T-helper 2 cell (primary cell): Measurements from ENCODE around the gene DDX21.
"Not testable (repeated sequence)": the region's sequence is repeated elsewhere in the genome, so short reads cannot be mapped to it uniquely, and the experiment has no call there.

ENCODE experiments used
- DNase-seq, 5 experiments: peaks; one replicate each; pipeline versions ENCODE4 v3.0.0 to v3.0.0-alpha.2; 2012 to 2022
- total RNA-seq, 2 donors: gene quantifications; one replicate each; lab custom pipeline; 2026; lab: John Stamatoyannopoulos, UW

Gene DDX21
- 552 to 806 reads per million in 2 donors for total RNA-seq

DNA sequence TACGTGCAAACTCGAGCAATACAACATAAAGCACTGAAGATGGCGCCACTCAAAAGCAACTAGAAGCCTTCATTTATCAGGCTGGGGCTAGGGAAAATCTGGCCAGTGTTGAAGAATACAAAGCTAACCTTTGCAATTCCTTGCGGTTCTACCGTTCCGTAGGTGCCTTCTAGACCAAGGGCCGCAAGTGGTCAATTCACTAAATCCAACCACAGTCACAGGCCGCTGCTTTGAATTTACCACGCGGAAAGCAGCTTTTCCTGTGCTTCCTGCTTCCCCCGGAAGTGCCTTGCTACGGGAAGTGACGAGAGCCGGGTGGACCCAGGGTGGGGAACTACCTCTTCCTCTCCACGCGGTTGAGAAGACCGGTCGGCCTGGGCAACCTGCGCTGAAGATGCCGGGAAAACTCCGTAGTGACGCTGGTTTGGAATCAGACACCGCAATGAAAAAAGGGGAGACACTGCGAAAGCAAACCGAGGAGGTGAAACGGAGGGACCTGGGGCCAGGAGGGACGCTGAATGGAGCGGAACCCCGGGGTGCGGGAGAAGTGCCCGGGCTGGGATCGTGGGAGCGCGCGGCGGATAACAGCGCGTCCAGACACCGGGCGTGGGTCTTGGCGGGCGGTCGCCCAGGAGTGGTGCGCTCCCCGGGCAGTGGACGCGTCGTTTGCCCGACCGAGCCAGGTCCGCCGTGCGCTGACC lies at the start of gene DDX21:
Gene DDX21 (plus strand): TSS at position 339 of the 701 bp plus-strand sequence. CDS start 56 bp downstream, at position 395.
- DNase-seq, result peak; percentile 65 to 96 (median 84)

DNA sequence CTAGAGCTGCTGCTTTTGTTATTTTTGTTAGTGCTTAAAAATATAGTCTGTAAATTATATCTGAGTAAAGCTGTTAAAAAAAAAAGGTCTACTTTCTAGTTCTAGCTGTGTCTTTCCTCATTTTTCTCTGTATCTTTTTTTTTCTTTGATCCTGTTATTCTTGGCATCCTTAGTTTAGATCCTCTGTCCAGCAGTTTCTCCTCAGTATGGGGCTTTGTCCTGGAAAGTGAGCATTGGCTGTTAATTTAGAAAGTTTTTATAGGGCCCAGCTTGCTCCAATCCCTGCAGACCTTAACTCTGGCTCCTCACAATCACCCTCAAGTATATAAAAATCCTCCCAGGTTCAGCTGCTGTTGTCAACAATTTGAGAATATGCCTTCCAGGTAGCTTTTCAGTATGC lies 31.4 kb upstream of the DDX21 start:
- DNase-seq, result no peak

DNA sequence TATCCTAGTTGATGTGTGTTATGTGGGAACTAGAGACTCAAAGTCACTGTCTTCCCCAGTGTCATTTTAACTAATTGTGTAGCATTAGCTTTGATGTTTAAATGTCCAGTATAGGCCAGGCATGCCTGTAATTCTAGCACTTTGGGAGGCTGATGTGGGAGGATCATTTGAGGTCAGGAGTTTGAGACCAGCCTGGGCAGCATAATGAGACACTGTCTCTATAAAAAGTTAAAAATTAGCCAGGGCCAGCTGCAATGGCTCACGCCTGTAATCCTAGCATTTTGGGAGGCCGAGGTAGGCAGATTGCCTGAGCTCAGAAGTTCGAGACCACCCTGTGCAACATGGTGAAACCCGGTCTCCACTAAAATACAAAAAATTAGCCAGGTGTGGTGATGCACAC lies 30.5 kb upstream of the DDX21 start:
- no peak for DNase-seq

DNA sequence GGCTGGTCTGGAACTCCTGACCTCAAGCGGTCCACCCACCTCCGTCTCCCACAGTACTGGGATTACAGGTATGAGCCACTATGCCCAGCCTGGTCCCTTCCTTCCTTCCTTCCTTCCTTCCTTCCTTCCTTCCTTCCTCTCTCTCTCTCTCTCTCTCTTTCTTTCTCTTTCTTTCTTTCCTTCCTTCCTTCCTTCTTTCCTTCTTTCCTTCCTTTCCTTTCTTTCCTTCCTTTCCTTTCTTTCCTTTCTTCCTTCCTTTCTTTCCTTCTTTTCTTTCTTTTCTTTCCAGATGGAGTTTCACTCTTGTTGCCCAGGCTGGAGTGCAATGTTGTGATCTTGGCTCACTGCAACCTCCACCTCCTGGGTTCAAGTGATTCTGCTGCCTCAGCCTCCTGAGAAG lies 26.8 kb upstream of the DDX21 start:
- DNase-seq, result not testable (repeated sequence)

DNA sequence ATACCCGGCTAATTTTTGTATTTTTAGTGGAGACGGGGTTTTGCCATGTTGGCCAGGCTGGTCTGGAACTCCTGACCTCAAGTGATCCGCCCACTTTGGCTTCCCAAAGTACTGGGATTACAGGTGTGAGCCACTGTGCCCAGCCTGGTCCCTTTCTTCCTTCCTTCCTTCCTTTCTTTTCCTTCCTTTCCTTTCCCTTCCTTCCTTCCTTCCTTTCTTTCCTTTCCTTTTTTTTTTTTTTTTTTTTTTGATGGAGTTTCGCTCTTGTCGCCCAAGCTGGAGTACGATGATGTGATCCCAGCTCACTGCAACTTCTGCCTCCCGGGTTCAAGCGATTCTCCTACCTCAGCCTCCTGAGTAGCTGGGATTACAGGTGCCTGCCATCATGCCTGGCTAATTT lies 26.1 kb upstream of the DDX21 start:
- not testable (repeated sequence) for DNase-seq

DNA sequence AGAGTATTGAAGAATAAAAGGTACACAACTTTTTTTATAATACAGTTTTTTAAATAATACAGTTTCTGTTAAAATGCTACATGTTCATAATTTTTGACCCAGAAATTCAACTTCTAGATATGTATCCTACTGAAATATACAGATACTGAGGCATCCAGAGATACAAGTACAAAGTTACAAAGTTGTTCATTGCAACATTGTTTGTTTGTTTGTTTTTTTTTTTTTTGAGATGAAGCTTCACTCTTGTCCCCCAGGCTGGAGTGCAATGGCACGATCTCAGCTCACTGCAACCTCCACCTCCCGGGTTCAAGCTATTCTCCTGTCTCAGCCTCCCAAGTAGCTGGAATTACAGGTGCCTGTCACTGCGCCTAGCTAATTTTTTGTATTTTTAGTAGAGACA lies 23.1 kb upstream of the DDX21 start:
- not testable (repeated sequence) for DNase-seq

DNA sequence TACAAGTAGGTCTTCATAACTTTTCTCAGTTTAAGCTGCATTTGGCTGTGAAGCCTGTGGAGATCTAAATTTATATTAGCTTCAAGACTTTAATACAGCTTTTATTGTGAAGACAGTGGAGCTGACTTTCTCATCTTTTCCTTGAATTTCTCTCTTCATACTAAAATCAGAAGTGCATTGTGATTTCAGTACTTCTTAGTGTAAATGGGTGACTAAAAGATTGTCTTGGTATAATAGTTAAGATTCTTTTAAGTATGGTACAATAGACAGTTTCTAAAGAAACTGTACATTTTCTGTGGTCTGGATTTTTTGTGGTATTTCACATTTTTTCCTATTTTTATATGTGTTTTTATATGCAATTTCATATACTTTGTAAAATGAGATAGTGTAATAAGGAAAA lies 21.0 kb upstream of the DDX21 start:
- no peak for DNase-seq

DNA sequence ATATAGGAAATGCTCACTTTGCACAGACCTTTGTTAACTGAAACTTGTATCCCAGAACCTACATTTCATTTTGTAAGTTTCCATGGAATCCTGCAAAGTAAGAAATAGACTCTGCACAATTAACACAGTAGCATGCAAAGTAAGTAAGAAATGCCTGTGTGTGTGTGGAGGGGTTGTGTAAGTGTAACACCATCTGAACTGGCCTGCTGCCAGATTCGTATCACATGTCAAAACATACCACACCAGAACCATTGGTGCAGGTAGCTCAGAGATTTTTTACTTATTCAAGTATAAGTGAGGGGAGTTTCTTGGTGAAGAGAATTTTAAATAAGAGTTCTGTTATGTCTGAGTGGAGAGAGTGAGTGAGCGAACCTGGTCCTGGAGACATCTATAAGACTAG lies 17.9 kb upstream of the DDX21 start:
- peak in 1 of 5 experiments; percentile 22 for DNase-seq

DNA sequence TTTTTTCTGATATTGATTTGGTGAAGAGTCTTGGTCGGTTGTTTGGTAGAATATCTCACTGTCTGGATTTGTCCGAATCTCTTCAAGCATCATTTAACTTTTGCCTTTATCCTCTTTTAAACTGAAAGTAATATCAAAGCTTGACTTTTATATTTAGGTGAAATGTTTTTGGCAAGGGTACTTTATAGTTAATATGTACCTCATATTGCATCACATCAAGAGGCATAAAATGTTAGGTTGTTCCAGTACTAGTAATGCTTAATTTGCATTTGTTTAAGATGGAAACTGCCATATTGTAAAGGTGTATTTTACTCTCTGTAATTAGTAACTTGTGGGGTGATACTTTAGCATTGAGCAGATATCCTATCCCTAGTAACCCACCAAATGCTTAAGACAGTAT lies 17.1 kb upstream of the DDX21 start:
- DNase-seq, result no peak

DNA sequence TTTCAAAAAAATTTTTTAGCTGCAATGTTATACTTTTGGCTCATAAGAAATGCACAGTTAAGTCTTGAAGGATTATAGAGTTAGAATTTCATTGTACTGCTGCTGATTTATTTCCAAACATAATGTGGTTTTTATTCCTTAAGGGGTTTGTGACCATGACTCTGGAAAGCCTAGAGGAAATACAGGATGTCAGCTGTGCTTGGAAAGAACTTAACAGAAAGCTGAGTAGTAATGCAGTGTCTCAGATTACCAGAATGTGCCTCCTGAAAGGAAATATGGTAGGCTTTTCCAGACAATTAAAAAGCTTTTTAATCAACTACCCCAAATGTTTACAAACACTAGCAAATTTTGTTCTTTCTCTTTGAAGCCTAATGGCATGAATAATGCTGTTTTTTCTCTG lies 15.1 kb upstream of the DDX21 start:
- not testable (repeated sequence) for DNase-seq

DNA sequence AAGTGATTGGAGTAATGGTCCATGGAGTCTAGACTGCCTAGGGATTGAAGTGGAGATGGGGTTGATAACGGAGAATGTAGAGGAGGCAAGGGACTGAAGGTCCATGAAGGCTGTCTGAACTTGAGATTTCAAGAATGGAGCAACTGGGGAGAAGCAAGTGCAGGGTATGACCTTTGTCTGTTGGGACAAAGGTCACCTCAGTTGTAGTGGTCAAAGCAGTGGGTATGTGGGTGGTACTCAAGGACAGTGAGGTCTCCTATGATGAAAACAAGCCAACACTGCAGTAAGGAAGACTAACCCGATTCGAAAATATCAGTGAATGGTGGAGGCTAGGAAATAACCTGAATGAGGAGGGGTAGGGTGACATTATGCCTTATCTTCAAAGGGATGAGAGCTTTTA lies 5.4 kb upstream of the DDX21 start:
- DNase-seq, result no peak

DNA sequence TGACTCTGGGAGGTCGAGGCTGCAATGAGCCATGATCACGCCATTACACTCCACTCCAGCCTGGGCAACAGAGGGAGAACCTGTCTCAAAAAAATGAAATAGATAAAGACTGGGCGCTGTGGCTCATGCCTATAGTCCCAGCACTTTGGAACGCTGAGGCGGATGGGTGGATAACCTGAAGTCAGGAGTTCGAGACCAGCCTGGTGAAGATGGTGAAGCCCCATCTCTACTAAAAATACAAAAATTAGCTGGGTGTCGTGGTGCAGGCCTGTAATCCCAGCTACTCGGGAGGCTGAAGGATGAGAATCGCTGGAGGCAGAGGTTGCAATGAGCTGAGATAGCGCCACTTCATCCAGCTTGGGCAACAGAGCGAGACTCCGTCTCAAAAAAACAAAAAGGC lies 1.1 kb upstream of the DDX21 start:
- no peak for DNase-seq

DNA sequence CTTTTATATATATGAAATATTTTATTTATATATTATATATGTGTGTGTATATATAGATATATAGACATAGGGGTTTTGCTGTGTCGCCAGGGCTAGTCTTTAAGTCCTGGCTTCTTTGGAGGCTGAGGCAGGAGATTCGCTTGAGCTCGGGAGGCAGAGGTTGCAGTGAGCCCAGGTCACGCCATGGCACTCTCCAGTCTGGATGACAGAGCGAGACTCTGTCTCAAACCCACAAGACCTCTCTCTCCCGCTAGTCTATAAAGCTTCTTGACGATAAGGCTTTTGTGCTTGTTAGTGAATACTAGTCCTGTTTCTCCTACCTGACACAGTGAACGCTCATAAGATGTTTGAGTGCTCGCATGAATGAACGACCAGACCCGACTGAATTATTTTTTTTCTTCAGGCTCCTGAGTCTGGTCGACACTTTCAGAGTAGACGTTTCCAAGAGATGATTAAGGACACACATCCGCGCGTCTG lies 577 bp upstream of the DDX21 start:
- DNase-seq, result no peak

DNA sequence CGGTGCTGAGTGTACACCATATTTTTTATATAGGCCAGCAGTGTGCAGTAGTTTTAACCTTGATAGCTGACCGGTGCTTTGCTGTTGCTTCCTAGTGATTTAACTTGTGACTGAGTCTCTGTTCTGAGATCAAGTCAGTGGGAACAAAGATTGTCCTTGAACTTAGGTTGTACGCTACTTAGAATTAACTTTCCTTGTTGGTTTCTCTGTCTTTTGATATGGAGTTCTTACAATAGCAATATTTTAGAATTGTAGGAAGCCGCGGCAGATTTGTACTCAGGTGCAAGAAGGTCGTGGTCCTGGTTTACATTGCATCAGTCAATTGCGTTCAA lies 1.3 kb downstream of the DDX21 start:
- DNase-seq, result no peak

DNA sequence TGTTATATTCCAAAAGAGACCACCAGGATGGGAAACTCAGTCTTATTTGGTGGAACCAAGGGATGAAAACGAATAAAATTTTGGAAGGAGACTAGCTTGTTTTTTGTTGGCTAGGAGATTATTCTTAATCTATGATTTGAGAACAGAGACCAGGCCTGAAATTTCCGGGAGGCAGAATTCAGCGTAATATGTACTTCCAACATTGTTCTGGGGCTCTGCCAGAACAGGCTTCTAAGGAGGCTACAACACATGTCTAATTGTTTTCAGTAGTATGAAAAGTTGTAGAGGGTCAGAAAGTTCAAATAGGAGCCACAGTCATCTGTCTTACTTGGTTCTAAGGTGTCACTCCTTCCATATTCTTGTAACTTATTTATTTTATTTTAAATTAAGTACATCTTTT lies 1.7 kb downstream of the DDX21 start:
- DNase-seq, result no peak

DNA sequence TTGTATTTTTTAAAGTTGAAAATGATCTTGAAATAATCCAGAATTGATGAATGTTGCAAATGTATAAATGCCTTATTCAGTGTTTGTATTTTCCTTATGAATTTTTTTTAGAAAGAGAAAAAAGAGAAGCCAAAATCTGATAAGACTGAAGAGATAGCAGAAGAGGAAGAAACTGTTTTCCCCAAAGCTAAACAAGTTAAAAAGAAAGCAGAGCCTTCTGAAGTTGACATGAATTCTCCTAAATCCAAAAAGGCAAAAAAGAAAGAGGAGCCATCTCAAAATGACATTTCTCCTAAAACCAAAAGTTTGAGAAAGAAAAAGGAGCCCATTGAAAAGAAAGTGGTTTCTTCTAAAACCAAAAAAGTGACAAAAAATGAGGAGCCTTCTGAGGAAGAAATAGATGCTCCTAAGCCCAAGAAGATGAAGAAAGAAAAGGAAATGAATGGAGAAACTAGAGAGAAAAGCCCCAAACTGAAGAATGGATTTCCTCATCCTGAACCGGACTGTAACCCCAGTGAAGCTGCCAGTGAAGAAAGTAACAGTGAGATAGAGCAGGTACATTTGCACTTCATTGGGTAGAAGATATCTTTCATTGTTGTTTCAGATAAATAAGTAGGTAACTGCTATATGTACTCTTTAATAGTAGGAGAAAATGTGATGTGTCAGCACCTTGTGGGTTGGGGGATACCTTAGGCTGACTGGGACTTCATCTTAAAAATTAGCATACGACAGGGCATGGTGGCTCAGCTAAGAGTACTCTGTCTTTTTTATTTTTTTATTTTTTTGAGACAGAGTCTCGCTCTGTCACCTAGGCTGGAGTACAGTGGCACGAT lies 3.9 kb downstream of the DDX21 start:
- no peak for DNase-seq

DNA sequence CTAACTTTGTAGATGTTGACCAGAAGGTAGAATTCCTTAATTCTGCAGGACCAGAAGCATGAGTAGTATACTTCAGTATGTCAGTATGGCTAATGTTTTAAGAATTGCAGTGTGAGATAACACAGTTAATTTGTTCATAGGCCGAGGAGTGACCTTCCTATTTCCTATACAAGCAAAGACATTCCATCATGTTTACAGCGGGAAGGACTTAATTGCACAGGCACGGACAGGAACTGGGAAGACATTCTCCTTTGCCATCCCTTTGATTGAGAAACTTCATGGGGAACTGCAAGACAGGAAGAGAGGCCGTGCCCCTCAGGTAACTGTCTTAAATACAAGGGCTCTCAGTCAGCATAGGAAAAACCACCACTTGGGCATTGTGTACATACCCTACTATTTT lies 7.2 kb downstream of the DDX21 start:
- no peak for DNase-seq

DNA sequence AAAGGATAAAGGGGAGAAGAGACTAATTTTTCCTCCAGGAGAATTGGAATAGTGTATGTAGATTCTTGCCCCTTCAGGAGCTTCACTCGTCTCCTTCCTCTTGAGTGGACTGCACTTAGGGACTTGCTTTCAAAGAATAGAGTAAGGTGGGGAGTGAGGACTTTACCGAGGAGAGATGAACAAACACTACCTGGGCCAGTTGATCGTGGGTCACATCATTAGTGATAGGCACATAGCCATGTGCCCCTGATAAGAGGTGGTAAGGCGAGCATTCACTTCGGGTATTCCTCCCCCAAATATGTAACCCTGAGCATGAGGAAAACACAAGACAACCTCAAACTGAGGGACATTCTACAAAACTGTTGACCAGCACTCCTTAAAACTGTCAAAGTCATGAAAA lies 18.0 kb downstream of the DDX21 start:
- no peak for DNase-seq

DNA sequence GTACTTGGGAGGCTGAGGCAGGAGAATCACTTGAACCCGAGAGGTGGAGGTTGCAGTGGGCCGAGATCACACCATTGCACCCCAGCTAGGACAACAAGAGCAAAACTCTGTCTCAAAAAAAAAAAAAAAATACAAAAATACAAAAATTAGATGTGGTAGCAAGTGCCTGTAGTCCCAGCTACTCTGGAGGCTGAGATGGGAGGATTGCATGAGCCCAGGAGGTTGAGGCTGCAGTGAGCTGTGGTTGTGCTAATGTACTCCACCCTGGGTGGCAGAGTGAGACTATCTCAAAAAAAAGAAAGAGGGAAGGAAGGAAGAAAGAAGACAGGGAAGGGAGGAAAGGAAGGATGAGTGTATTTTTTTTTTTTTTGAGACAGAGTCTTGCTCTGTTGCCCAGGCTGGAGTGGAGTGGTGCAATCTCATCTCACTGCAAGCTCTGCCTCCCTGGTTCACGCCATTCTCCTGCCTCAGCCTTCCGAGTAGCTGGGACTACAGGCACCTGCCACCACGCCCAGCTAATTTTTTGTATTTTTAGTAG lies 20.0 kb downstream of the DDX21 start:
- not testable (repeated sequence) for DNase-seq

DNA sequence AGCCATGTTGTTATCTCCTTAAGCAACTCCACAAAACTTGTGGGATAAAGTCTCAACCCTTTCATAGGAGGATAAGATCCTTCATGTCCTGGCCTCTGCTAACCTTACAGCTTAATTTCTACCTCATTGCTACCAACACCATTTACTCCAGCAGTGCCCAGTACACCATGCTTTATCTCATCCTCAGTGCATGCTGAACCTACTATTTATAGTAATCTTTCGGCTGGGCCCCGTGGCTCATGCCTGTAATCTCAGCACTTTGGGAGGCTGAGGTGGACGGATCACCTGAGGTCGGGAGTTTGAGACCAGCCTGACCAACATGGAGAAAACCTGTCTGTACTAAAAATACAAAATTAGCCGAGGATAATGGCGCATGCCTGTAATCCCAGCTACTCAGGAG lies 23.8 kb downstream of the DDX21 start:
- DNase-seq, result not testable (repeated sequence)

DNA sequence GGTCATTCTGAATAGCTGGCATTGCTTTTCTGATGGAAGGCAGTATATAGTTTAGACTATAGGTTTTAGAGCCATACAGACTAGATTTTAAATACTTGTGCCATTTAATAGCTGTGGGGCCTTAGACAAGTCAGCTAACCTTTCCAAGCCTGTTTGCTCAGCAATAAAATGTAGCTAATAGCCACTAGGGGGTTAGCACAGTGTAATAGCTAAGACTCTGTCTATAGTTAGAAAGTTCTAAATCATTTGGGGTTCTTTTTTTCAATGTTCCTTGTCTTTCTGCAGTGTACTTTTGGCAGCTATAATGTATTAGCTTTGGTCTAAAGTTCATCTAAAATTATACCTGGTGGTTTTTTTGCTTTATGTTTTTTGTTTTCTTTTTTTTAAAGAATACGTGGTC lies 25.1 kb downstream of the DDX21 start:
- DNase-seq, result peak in 1 of 5 experiments; percentile 26

DNA sequence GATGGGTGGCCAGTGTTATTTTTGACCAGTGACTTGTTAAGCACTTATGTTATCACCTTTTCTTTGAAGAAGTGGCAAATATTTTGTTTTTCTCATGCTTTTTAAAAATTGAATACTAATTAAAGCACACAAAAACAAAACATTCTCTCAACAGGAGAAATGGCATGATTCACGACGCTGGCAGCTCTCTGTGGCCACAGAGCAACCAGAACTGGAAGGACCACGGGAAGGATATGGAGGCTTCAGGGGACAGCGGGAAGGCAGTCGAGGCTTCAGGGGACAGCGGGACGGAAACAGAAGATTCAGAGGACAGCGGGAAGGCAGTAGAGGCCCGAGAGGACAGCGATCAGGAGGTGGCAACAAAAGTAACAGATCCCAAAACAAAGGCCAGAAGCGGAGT lies 26.4 kb downstream of the DDX21 start:
- no peak for DNase-seq

DNA sequence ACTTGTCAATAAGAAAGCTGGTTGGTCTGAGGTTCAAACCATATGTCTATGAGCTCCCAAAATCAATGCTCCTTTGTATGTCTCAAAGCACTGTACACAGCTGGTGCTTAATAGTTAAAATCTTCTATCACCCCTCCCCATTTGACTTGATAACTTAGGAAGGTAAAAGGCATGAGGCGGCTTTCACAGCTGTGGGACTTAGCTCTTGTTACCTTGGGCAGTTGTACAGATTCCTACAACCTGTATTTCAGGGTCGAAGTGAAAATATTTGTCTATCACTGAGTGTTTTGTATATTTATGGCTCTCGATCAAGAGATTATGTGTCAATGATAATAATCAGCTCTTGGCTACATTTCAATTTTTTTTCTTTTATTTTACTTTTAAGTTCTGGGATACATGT lies 31.6 kb downstream of the DDX21 start:
- DNase-seq, result no peak
